ENCODE data around the gene NELFCD. TPM values are rescaled to one million over a fixed set of nuclear protein-coding genes. Genes with fewer than 3 reads are reported as not detected.

The NELFCD gene
- total and polyA plus RNA-seq, 9 of the 15 experiments (the other 6 are each of a cell fraction or from before 2014, with no cell fraction given), result 11.7 to 163 (median 96.5) TPM

- peak; percentile 34 for TF ChIP-seq EWSR1 (IDR thresholded peaks at IDR 0.05; ENCODE audit: borderline replicate concordance, low read depth, partially characterized antibody)
- no peak for TF ChIP-seq ELF2 (CRISPR knock-in tag; IDR thresholded peaks at IDR 0.05)
- TF ChIP-seq EZH2 (IDR thresholded peaks at IDR 0.05; ENCODE audit: borderline replicate concordance, low read depth, low read length), result no peak
Measured at GRCh38 chr20:59026904-59027740, 46.1 kb downstream of the NELFCD start (continued).

- peaks cover 24 to 29% of the 10 kb centered on the region in 2 experiments; a peak in 4 of 5 replicates for H3K4me1 ChIP-seq (replicated peaks in 1 of 2; ENCODE audit: control insufficient read depth in 2 of 2, insufficient read depth in 2 of 2, low read length in 2 of 2)
- FAIRE-seq, result peak; percentile 15
- no peak for TF ChIP-seq ZBTB12 (CRISPR knock-in tag; IDR thresholded peaks at IDR 0.05)
- no peak for TF ChIP-seq NFATC3 (IDR thresholded peaks at IDR 0.05)
- TF ChIP-seq TAF9B (IDR thresholded peaks at IDR 0.05; ENCODE audit: partially characterized antibody), result no peak
- TF ChIP-seq ATF6 (CRISPR knock-in tag; IDR thresholded peaks at IDR 0.05), result no peak
- TF ChIP-seq YBX1 (IDR thresholded peaks at IDR 0.05), result no peak
- no peak for TF ChIP-seq ZFP36 (IDR thresholded peaks at IDR 0.05; ENCODE audit: low read depth, low read length, partially characterized antibody)
- no peaks in the 10 kb centered on the region for H3K9me3 ChIP-seq (replicated peaks; ENCODE audit: control insufficient read depth, insufficient read depth, low read depth, low read length)
- H3K4me2 ChIP-seq (ENCODE audit: insufficient read depth, low read length), result no peak overlapping the region
- POLR2A ChIA-PET, result interaction anchor here (0.6 to 1.2 kb wide), 4 partner anchors 9 to 656 kb away, joined by 3 to 5 read pairs (median 4); no protein-coding TSS in a partner anchor
- no peak overlapping the region; the same call in 2 of the 3 replicates for H3K27ac ChIP-seq (ENCODE audit: extremely low read depth, low read depth, low read length)
- no peak for DNase-seq (ENCODE audit: extremely low read depth in 1 of 4, low spot score in 3 of 4)
- no peaks in the 10 kb centered on the region for H3K27me3 ChIP-seq (ENCODE audit: control insufficient read depth in 2 of 2, insufficient read depth in 2 of 2, low read length in 2 of 2)
- peak overlapping the region; percentile 31 to 93; a peak in 2 of 4 replicates for H3K9ac ChIP-seq (ENCODE audit: insufficient read depth in 1 of 2, low read depth in 2 of 2, low read length in 2 of 2)
- H2AFZ ChIP-seq (ENCODE audit: low read depth, low read length), result no peak overlapping the region
- no TSS peak for BruUV-seq (replicated peaks)
- H4K20me1 ChIP-seq (replicated peaks; ENCODE audit: control insufficient read depth, insufficient read depth, low read length), result no peaks in the 10 kb centered on the region; the same call in 1 of the 2 replicates
- 70% methylated on average over 8 of the region's 8 CpGs for WGBS (ENCODE audit: insufficient coverage, low coverage, missing lambda C conversion rate)
- intact Hi-C loops (cut with micrococcal nuclease) (no loop called here), in situ Hi-C loops (cut with MboI) (no loop called here)
- no peak overlapping the region for H3K4me3 ChIP-seq
- no peak for ATAC-seq
- H3K9me1 ChIP-seq (ENCODE audit: control insufficient read depth, insufficient read depth, low read length), result no peaks in the 10 kb centered on the region
- peaks cover 90% of the 10 kb centered on the region for H3K36me3 ChIP-seq (ENCODE audit: control insufficient read depth, insufficient read depth, low read length)
- peaks cover 96% of the 10 kb centered on the region for H3K79me2 ChIP-seq (ENCODE audit: control insufficient read depth, insufficient read depth, low read length)
- CTCF ChIA-PET (ENCODE audit: low intra/inter-chr PET ratio), result no interaction called here
Measured at GRCh38 chr20:59027741-59028320, 46.8 kb downstream of the NELFCD start.
